SIG-M5 treated with dmso at 0.1 percent for 504 hours (cell line): ENCODE data around the gene NXPH1.

Experiments
- DNase-seq: peaks from one replicate; lab custom pipeline; 2025; ENCODE audit not compliant: unreplicated experiment; lab: John Stamatoyannopoulos, UW

The NXPH1 gene

DNA sequence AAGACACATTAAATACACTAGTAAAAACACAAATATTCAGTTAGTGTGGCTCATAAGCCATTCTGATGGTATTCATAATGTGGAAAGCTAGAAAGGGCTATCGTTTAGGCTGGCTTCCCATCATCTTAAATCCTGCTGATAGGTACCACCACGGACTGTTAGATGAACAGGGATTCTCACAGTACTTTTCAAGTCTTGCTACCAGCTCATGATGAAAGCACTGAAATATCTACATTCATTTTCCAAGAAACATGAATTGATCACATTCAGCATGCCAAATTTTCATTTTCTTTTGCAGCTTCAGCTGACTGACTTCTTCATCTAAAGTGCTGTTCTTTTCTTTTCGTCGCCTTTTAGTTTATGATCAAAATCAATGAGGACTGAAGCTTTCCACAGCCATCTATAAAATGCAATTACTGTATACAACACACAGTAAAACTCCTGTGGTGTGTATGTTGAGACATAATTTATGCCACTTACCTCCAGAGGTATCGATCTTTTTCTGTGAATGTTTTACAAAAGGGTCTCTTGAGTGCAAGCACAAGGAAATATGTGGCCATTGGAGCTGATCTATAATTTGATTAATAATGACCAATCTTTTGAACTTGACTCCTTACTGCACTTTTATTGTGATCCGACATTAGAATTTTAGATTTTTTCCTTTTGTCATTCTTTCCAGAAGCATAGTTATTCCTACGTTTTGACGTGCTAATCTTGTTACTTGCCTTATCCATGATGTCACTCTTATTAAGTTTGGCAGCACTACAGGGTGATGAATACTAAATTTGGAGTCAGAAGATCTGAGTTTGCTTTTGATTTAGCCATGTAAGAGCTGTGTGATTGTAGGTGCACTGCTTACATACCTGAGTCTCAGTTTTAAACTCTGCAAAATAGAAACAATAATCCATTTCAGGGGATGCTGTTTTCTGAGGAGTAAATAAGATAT, 58.4 kb downstream of the NXPH1 start:
- DNase-seq, result no peak

DNA sequence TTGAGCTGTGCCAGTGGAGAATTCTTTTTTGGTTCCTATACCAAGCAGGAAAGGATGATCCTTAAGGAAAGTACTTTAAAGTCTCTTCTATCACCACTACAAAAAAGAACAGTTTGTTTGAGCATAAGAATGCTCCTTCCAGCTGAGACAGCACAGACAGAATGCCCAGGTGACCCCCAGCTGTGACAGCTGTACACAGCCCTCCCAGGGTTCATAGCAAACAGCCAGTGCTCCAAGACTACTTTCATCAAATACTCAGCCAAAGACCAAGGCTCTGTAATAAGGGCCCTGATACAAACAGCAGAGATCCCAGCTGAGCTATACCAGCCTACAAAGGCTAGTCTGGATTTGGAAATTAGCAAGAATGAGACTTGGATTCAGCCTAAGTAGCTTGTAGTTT, 65.7 kb downstream of the NXPH1 start:
- DNase-seq, result no peak

DNA sequence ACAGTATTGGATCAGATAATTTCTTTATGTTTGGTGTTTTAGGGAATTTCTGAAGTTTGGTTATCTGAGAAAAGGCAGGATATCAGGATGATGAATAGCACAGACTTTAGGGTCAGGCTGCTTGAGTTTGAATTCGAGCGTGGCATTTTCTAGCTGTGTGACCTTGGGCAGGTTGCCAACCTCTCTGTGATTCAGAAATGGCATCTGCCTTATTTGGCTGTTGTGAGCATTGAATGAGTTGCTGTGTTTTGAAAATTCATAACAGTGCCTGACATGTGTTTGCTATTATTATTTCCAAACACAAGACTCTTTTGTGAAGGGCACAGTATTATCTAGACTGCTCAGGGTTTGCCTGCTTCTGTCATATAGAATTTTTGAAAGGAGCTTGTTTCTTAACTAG, 66.9 kb downstream of the NXPH1 start:
- no peak for DNase-seq

DNA sequence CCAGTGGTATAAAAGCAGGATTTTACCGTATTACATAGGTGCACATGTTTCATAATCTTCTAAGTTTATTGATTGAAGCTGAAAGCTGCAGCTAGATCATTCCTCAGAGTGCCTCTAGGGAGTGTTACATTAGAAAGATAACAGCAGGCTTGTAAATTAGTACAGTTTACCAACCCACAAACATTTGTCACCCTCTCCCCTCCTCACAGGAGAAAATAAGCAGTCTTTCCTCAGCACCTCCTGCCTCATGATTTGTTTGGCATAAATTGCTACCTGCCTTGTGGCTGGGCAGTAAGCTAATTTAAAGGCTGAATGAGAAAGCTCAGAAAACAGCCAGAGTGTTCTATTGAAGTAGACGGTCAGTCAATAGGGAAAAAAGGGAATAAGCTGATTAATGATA, 74.2 kb downstream of the NXPH1 start:
- DNase-seq, result no peak

DNA sequence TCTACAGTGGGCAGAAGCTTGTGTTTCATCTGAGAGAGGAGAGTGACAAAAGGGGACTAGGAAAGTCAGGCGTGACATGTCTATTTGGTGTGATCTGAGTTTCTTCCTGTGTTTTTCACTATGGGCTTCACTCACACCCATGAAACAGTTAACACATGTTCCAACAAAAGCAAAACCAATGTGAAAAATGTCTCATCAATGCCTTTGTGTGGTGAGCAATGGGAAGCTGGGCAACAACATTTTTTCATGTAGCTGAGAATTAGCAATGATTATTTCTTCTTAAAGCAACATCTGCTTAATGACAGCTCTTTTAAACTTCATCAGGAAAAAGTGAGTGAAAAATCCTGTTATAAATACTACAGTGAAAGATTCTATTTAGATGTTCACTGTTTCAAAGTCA, 76.2 kb downstream of the NXPH1 start:
- no peak for DNase-seq

DNA sequence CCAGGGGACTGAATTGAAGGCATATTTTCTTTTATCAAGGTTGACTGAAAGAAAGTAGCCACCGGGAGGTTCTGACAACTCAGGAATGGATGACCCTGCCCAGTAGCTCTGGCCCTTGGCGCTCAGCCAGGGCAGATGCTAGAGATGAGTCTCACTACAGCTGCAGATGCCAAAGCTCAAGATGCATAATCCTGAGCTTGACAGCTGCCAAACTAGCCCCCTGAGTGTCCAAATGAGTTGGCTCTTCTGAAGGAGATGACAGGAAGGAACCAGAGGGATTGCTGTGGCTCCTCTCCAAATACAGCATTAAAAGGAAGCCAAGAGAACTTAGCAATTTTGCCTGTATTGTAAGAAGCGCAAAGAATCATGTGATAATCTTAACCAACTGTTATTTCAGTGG, 78.4 kb downstream of the NXPH1 start:
- no peak for DNase-seq

DNA sequence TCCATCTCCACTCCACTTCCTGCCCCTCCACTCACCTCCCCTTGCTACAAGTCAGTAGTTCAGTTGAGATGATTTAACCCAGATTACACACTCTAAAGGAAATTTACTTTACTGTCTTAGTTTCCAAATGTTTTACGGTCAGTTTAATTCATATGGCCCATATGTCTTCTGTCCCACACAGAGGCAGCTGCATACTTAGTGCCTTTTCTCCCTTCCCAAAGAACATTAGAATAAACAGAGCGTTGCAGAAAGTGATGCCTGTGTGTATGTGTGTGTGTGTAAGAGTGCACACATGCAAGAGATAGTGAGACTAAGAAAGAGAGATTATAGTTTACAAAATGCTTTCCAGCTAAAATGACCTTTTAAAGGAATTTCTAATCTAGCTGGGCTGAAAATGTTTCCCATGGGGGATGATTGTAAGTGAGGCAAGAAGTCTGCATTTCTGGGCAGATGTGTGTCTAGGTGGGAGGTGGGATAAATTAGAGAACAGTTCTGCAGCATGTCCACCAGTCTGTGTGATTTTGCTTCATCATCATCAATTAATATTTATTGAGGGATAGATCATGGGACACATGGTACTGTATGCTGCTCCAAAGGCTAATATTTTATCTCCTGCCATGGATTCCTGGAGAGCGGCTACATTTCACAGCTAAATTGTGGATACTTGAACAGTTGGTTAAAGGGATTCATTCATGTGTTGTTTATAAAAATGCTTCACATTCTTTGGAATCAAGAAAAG, 81.5 kb downstream of the NXPH1 start:
- DNase-seq, result no peak

DNA sequence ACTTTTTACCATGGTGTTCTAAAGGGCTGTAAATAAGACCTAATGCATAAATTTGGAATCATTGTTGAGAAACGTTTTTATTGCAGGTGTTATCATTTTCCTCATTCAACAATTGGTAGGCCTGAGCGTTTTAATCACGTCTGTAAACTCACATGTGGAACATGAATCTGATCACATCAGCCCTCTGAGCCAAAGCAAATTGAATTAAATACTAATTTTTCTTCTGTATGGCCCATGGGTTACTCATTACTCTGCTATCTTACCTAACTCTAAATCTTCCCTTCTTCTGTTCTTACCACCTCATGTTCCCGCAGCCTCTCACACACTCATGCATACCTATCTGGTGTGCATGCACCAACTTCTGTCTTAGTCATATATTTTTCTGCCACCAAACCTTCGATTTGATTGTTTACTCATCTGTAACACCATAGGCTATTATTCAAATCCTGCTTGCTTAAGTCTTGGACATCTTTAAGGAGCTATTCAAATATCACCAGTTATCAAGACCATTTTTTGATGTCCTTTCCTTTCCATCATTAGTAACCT, 82.3 kb downstream of the NXPH1 start:
- no peak for DNase-seq

DNA sequence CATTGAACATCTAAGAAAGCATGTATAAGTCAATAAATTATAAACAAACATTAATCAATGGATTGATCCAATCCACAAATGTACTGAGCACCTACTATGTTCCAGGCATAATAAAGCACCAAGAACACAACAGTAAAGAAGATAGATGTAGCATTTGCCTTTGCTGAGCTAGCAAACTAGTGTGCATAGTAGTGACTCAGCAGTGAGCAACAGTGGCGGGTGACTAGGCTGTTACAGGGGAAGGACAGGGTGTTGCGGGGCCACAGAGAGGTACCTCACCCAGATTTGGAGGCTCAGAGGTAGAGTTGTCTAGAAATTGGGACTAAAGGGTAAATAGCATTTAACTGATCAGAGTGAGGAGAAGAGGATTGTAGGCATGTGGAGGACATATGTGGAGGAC, 83.6 kb downstream of the NXPH1 start:
- no peak for DNase-seq

DNA sequence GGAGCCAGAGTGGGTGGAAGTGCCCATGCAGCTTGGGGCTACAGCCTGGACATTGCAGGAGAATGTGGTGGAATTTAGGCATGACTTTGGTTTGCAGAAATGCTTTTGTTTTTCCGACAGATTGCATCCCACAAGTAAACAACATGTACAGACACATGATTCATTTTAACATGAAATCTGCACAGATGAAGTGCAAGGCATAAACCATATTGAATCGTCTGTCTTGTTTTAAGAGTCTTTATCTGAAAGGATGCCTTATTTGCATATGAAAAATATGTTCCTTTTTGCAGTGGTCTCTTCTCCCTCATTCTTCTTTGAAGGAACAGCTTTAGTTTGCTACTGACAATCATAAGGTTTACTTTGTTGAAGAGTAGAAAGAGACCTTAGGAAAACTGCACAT, 94.9 kb downstream of the NXPH1 start:
- DNase-seq, result no peak

DNA sequence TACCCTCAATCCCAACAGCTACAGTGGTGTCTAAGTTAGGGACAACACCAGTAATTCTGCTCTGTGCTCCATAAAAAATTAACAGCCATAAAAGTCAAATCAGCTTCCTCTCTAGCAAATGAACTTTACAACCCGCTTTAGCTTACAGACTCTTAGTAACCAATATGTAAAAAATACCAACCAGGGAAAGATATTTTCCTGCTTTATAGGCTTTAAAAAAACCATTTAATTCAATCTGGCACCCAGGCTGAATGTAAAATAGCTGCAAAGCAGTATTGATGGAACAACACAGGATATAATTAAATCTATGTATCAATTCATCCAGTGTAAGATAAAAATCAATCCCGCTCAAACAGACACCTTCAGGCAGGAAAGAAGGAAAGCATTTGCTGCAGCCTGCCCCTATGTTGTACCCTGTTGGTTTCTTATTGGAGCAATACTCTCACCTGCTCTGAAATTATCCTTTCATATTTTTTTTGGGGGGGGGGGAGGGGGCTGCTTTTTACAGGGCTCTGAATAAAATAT, 98.6 kb downstream of the NXPH1 start:
- no peak for DNase-seq

DNA sequence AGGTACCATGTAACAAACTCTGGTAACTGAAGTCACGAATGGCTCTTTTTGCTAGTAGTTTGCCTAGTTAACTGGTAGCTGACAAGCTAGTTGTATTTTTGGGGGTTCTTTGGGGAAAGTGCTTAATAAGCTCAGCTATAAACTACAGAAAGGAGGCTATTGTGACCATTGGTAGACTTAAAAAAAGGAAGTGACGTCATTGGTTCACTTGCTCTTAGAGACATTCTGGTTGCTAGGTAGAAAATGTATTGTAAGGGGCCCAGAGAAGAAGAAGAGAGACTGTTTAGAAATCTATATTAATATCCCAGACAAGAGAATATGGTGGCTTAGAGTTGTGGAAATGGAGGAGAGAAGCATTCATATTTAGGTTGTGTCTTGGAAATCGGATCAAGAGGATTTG, 103.0 kb downstream of the NXPH1 start:
- no peak for DNase-seq

DNA sequence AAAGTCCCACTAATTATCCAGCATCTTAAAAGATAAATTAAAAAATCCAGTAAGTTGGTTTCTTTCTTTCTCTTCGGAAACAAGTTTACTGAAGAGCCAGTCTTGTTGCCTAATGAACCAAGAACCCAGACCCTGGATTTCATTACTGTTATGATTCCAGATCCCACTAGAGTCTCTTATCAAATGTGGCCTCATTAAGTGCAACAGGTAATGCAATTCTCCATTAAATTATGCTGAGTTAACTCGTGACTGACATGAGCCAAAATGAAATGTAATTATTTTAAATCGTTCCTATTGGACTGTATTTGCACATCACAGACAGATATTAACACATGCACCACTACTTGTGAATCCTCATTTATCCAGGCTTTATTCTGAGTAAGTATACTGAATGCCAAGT, 115.6 kb downstream of the NXPH1 start:
- no peak for DNase-seq

DNA sequence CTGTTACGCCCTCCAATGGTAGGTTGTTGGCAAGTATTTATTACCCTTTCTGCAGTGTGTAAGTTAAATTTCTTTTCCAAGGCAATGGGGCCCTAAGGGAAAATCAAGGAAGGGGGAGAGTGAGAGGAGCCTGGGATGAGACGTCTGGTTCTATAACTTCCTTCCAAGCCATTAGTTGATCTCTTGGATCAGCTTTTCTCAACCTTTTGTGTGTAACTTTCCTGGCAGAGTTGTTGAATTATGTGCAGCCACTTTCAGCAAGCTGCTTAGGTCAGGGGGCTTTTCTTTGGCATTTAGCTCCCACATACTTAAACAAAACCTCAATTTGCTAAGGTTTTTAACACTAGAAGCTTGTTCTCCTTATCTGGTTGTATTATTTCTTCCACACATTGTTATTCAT, 127.1 kb downstream of the NXPH1 start:
- DNase-seq, result no peak

DNA sequence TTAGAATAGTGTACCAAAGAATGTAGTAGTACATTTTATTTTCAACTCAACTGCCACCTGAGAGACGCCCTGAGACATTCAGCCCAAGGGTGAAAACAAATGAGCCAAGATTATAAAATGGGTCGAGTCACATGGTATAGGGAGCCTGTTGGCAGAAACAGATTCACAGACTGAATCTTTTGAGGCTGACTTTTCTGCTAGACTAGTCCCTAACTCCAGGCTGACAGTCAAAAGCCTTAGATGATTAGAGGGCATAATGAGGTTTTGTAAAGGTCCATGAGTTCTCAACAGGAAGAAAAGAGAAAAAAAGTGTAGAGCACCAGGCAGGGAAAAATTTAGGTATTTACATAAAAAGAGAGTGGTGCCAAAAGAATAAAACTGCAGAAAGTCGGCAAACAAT, 128.0 kb downstream of the NXPH1 start:
- DNase-seq, result no peak

DNA sequence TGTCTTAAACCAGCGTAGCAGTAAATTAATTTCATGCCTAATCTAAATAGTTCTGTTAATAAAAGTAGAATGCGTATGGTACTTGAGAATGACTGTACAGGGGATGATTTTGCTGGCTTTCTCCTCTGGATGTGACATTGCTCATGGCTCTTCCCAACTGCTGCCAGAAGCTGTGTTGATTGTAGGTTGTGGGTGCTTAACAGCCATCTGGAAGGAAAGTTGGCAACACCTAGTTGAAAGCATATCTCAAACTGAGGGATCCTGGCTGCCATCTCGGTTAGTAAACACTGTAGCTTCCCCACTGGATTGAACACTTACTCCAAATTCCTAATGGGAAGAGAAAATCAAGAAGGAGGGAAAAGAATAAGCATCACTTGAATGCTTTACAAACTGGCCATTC, 130.9 kb downstream of the NXPH1 start:
- DNase-seq, result no peak

DNA sequence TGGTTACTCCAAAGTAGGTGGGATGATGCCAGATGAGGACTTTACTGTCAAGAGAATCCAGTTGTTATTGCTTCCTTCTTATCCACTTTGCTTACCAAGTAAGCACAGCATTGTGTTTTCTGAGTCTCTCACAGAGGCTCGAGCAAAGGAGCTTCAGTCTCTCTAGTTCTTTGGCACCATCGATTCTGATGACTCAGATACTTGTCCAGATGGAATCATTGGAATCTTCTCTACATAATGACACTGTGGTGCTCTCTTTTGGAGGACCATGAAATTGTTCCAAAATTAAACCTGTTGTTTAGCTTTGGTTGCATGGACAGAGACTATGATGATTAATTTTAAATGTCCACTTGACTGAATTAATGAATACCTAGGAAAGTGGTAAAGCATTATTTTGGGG, 132.6 kb downstream of the NXPH1 start:
- DNase-seq, result no peak

DNA sequence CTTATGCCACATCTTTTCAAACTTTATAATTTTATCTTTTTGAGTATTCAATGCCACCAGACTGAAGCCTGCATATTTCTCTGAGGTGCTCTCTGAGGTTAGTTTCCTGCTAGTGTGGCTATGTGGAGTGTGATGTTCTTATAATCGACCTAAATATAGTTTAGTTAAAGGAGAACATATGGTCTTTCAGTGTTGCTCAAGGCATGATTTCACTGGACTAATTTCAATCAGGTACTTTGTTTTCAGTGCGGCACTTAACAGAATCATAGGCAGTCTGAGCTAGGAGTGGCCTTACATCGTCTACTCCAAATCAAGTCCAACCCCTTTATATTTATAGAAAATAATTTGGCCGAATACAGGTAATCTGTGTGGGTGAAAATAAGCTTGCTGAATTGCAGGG, 134.2 kb downstream of the NXPH1 start:
- no peak for DNase-seq

DNA sequence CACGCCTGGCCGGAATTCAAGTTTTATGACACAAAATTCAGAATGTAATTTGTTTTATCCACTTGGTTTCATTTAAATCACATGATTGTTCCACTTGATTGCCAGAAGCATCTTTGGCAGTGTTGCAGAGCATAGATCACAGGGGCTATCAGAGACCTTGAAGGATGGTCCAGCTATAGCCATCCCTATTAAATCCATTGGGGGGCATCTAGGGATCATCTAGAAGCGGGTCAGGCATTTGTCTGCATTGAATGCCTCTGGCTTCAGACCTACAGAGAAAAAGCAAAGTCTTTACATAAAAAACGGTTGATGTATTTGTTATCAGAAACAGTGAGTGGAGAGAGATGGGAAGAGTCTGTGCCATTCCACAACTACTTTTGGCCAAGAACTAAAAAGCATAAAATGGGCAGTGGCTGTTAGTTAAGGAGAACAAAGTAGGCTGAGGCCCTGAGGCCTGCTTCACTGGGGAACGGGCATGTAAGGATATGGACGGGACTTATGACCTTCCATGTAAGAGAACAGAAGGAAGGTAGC, 146.3 kb downstream of the NXPH1 start:
- DNase-seq, result no peak

DNA sequence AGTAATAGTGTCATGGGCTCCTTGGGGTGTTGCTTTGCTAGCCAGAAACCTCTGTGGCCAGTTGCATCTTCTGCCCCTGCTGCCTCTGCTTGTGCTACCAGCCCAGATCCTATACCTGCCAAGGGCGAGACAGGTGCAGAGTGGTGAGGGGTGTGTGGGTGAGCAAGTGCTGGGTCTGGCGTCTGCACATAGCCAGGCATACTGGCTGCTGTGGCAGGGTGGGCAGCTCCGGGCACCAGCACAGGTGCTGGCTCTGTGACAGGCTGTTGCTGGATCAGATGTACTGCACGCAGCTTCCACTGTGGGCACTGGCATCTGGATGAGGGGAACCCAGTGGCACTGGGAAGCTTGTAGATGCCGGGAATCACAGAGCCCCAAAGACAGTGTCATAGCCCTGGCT, 148.4 kb downstream of the NXPH1 start:
- no peak for DNase-seq

DNA sequence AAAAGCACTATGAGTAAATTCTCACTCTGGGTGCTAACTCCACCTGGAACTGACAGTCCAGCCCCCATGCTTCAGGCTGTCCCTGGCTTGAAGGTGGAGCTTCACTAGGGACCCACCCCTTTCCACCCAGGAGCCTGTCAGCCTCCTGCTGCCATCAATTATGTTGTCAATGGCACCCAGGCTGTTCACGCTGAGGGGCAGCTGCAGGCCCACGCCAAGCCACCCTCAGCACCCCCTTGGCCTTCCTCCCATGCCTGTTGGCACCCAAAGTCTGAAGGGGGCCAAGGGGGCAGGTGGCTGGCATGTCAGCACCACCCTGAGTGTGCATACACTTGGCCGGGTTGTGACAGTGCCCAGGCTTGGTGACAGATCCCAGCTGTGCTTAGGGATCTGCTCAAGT, 149.3 kb downstream of the NXPH1 start:
- no peak for DNase-seq

DNA sequence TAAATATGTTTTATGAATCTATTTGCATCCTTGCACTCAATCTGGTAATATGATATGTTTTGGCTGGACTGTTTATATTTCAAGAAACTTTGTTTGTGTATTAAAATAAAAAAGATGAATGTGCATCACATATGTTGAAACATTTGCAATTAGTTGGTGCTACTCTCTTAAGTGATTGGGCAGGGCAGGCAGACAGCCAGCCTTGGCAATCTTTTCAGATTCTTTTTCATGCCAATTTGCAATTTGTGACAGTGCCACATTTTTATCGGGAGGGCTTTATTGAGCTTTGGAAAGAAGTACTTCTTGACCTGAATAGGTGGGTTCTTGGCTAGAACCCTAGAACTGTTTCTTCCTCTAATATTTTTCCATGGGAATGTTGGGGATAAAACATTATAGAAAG, 152.2 kb downstream of the NXPH1 start:
- no peak for DNase-seq
